Mucosa of descending colon (tissue), 3 donors: ENCODE data around the gene BORCS5. TPM values are rescaled to one million over a fixed set of nuclear protein-coding genes. Genes with fewer than 3 reads are reported as not detected.

Experiments
- ATAC-seq: fragments of 200-7000 bp; cut with Tn5 transposase; one replicate; pipeline ENCODE4 v1.9.1; 2020; ENCODE audit warnings: mild to moderate bottlenecking, moderate library complexity
- DNase-seq, 3 donors: peaks; one replicate each; pipeline ENCODE4 v3.0.0-alpha.2; 2020
- H3K36me3 ChIP-seq: fragments of 200-600 bp; one replicate; pipeline ENCODE4 v1.8.0; 2021; ENCODE audit warnings: low read depth, mild to moderate bottlenecking
- H3K4me1 ChIP-seq: fragments of 200-600 bp; one replicate; pipeline ENCODE4 v1.8.0; 2021; ENCODE audit warnings: low read depth, mild to moderate bottlenecking
- H3K4me3 ChIP-seq: fragments of 200-600 bp; one replicate; pipeline ENCODE4 v1.8.0; 2021; ENCODE audit warnings: mild to moderate bottlenecking
- H3K9me3 ChIP-seq: fragments of 200-600 bp; one replicate; pipeline ENCODE4 v1.8.0; 2021; ENCODE audit warnings: mild to moderate bottlenecking
- intact Hi-C, 2 donors: fragments of 100-400 bp; cut with DNase I in 1 of 2; cut with micrococcal nuclease in 1 of 2; formaldehyde crosslinking; loops; one replicate each; pipeline versions ENCODE4 v1.11.0 to v1.11.1; 2022; cut with DNase I, micrococcal nuclease
- total RNA-seq, 3 donors: library from RNA; stranded (reverse); fragmentation: NEBNext Ultra II Directional in 2 of 3; extraction: Animal tissue kit (Norgen Biotek cat#: 25700) in 2 of 3; gene quantifications; one replicate each; pipeline versions ENCODE4 v1.2.1 to v1.2.4, GENCODE V29; 2021 to 2023
- TF ChIP-seq, protein P1 (sequence below): fragments of 200-600 bp; IDR thresholded peaks from one replicate; pipeline ENCODE4 v1.8.0; 2022; ENCODE audit warnings: antibody characterized with exemption, mild to moderate bottlenecking
- donor health status: DM: no; HTN: no; CAD: no; lungs with moderate emphysema.
- donor health status: DM: no; HTN: no; CAD: no.
- donor health status: DM: no; HTN: yes; CAD: no.

The BORCS5 gene
- total RNA-seq, 3 donors from 2014 or later, result 12.1 to 18.1 (median 15.0) TPM

DNA sequence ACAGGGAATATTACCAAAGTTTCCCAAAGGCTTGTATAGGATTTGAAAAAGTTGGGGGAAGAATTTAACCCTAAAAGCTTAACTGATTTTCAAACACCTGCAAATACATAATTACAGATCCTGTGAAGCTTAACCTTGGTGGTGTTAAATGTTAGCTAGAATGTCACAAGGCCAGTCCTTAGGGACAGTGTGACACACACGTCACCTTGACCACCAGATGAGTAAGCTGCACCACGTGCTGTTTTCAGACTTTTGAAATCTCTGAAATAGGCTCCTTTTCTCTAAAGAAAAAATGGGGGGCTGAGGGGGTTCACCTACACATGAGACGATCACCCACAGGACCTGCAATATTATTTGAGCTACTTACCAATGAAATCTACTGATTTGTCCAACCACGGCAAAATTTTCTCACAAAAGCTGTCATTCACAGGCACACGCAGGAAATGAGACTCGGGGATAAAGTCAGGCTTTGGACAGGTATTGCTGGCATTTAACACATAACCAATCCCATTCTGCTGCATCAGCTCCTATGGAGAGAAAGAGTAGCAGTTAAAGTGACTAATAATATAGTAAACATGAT lies 129.9 kb downstream of the BORCS5 start:
- ATAC-seq (no peak), DNase-seq (no peak)
- H3K9me3 ChIP-seq, result no peaks in the 10 kb centered on the region
- no peak overlapping the region for H3K4me3 ChIP-seq
- H3K36me3 ChIP-seq, result no peaks in the 10 kb centered on the region
- no peaks in the 10 kb centered on the region for H3K4me1 ChIP-seq
- TF ChIP-seq, protein P1, sequence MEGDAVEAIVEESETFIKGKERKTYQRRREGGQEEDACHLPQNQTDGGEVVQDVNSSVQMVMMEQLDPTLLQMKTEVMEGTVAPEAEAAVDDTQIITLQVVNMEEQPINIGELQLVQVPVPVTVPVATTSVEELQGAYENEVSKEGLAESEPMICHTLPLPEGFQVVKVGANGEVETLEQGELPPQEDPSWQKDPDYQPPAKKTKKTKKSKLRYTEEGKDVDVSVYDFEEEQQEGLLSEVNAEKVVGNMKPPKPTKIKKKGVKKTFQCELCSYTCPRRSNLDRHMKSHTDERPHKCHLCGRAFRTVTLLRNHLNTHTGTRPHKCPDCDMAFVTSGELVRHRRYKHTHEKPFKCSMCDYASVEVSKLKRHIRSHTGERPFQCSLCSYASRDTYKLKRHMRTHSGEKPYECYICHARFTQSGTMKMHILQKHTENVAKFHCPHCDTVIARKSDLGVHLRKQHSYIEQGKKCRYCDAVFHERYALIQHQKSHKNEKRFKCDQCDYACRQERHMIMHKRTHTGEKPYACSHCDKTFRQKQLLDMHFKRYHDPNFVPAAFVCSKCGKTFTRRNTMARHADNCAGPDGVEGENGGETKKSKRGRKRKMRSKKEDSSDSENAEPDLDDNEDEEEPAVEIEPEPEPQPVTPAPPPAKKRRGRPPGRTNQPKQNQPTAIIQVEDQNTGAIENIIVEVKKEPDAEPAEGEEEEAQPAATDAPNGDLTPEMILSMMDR, result no peak
- intact Hi-C loops, result no loop called here

DNA sequence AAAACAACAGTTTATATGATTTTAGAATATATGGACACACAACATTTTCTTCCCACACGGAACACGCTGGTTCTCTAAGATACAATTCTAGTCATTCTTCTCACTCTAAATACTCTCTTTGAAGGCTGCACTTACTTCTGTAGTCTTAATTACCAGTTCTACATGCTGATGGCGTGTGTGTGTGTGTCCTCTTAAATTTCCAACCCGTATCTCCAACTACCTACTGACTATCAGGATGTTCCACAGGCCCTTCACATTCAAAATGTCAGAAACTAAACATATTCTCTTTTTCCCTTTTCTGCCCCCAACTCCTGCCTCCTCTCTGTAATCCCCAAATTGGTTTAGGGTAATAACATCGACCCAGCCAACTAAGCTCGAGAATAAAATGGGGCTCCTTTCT lies 130.6 kb downstream of the BORCS5 start:
- Histone ChIP-seq H3K4me1 (no peaks in the 10 kb centered on the region), H3K9me3 (no peaks in the 10 kb centered on the region), H3K36me3 (no peaks in the 10 kb centered on the region), H3K4me3 (no peak overlapping the region)
- TF ChIP-seq, protein P1, result no peak
- intact Hi-C loops, result no loop called here
- ATAC-seq (no peak), DNase-seq (no peak)

DNA sequence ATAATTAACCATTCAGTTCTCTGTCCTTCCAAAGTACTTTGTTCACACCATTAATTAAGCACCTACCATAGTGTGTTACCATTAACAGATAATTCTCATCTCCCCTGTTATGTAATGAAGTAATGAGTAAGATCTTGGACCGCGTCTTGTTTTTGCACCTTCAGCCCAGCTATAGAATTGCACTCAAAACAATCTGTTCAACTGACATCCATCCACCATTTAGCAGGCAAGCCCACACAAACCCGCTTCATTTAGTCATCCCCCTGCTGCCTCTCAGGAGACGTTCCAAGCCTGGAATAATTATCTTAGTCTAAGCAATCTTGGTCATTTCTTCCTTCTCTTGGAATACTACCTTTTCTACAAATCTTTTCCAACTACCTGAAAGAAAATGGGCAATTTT lies 131.4 kb downstream of the BORCS5 start:
- DNase-seq, result no peak
- intact Hi-C loops, result no loop called here
- Histone ChIP-seq H3K4me3 (no peak overlapping the region), H3K36me3 (no peaks in the 10 kb centered on the region), H3K4me1 (no peaks in the 10 kb centered on the region), H3K9me3 (no peaks in the 10 kb centered on the region)
- TF ChIP-seq, protein P1, result no peak
- no peak for ATAC-seq

DNA sequence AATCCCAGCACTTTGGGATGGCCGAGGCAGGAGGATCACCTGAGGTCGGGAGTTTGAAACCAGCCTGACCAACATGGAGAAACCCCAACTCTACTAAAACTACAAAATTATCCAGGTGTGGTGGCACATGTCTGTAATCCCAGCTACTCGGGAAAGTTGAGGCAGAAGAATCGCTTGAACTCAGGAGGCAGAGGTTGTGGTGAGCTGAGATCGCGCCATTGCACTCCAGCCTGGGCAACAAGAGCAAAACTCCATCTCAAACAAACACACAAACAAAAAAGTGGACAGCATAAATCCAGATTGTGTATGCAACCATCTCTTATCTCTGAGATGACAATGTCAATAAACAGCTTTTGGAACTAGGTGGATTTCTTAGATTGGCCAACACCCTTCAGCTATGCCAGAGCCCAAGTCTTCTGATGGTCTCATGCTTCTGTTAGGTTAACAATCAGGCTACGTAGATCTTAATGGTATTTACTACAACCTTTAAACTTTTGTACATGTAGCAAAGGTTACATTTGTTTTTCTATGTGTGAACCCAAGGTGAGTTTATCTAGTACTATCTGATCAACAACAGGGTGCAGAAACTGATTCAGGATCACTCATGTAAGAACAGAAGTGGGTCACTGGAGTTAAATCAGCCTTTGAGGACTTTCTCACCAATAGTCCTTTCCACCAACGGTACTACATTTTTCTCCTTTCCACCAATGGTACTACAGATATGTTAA lies 132.1 kb downstream of the BORCS5 start:
- Histone ChIP-seq H3K4me3 (no peak overlapping the region), H3K4me1 (no peaks in the 10 kb centered on the region), H3K36me3 (no peaks in the 10 kb centered on the region), H3K9me3 (no peaks in the 10 kb centered on the region)
- ATAC-seq (peak; percentile 74), DNase-seq (no peak)
- intact Hi-C loops, result no loop called here
- TF ChIP-seq, protein P1, result no peak

DNA sequence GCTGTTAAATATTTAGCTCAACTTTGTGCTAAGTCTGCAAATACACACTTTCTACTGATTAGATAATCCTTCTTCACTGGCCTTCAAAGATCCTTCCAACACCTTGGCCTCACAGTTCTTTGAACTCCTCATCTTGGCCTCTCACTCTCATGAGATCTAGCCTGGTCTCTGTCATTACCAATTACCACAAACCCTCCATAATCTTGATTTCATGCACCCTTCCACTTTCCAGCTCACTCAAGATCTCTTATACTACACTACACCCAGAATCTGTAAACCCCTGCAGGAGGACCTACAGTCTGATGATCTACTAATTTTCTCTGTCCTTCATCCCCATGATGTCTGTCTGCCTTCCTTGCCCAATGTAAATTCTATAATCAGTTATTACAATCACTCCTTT lies 134.7 kb downstream of the BORCS5 start:
- Histone ChIP-seq H3K4me1 (no peaks in the 10 kb centered on the region), H3K9me3 (no peaks in the 10 kb centered on the region), H3K36me3 (no peaks in the 10 kb centered on the region), H3K4me3 (no peak overlapping the region)
- no peak for DNase-seq
- no peak for ATAC-seq
- TF ChIP-seq, protein P1, result no peak
- intact Hi-C loops, result no loop called here
